Measurements from ENCODE around the gene TVP23B. TPM values are rescaled to one million over a fixed set of nuclear protein-coding genes. Genes with fewer than 3 reads are reported as not detected.
"Not testable (repeated sequence)": the region's sequence is repeated elsewhere in the genome, so short reads cannot be mapped to it uniquely, and the experiment has no call there.

Gene TVP23B
- total RNA-seq, 1 experiment from 2014 or later: 57.9 TPM

DNA sequence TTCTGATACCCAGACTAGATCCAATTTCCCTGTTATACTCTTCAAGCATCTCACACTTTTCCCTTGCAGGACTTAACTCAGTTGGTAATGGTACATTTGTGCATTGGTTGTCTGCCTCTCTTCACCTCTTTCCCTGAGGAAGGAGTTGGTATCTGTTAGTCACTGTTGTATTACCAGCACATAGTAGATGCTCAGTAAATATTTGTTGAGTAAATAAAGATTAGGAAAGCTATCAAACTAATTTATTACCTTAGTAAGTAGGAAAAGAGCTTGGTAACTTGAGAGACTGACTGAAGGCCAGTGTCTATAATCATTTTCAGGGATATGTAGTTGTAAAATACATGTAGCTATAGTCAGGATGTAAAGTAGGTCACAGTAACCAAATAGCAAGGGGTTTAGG lies 15.9 kb downstream of the TVP23B start:
- BruUV-seq (replicated peaks); H2AFZ ChIP-seq (ENCODE audit: low read length); intact Hi-C loops (cut with micrococcal nuclease); H3K9ac ChIP-seq (ENCODE audit: low read length); H3K27ac ChIP-seq (ENCODE audit: low read length); H3K9me3 ChIP-seq (ENCODE audit: low read length); H3K4me2 ChIP-seq (ENCODE audit: low read length); H3K4me3 ChIP-seq (ENCODE audit: low read length); DNase-seq; POLR2A ChIA-PET (ENCODE audit: unreplicated experiment); H3K4me1 ChIP-seq (ENCODE audit: insufficient read depth, low read length); H3K79me2 ChIP-seq (ENCODE audit: low read length); CTCF ChIA-PET; H4K20me1 ChIP-seq (ENCODE audit: low read length); H3K36me3 ChIP-seq (ENCODE audit: low read depth, low read length); H3K9me2 ChIP-seq (replicated peaks; ENCODE audit: low read length); H3K27me3 ChIP-seq (ENCODE audit: low read length); H3F3A ChIP-seq (ENCODE audit: low read length, unreplicated experiment): not testable (repeated sequence)
- ATAC-seq: peak; percentile 35; the same call in 1 of the 2 replicates

DNA sequence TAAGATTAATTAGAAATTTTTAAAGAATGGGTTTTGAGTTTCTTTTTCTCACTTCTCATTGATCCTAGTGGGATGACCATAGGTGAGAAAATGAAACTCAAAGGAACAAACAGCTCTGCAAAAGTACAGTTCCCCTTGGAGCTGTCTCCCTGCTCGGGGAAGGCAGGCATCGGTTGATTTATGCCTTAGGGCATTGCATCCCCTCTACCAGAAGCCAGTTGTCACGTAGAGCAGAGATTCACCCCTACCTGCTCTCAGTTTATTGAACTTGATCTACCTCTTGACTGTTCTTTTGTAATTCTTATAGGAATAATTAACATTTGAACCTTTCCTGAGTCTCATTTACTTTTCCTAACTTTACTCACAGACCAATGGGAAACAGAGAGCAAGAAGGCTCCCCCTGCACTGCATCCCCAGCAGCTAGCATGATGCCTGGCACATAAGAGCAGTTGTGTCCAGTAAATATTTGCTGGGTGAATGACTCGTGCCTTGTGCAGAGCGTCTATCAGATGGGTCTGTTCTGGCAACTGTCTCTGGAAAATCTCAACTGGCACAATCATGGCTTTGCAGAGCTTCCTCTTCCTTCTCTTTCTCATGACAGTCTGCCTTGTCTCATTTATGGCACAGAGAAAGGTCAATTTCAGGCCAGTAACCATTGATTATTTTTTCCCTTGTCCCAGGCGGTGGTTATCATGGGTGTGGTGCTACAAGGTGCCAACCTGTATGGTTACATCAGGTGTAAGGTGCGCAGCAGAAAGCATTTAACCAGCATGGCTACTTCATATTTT lies 22.7 kb downstream of the TVP23B start:
- H3K9ac ChIP-seq (ENCODE audit: low read length); H3K9me3 ChIP-seq (ENCODE audit: low read length); DNase-seq; H4K20me1 ChIP-seq (ENCODE audit: low read length); H3K4me3 ChIP-seq (ENCODE audit: low read length); H3K4me2 ChIP-seq (ENCODE audit: low read length); H3K36me3 ChIP-seq (ENCODE audit: low read depth, low read length); H3F3A ChIP-seq (ENCODE audit: low read length, unreplicated experiment); H3K27ac ChIP-seq (ENCODE audit: low read length); H3K4me1 ChIP-seq (ENCODE audit: insufficient read depth, low read length); BruUV-seq (replicated peaks); H2AFZ ChIP-seq (ENCODE audit: low read length); CTCF ChIA-PET; intact Hi-C loops (cut with micrococcal nuclease); H3K79me2 ChIP-seq (ENCODE audit: low read length); H3K9me2 ChIP-seq (replicated peaks; ENCODE audit: low read length); H3K27me3 ChIP-seq (ENCODE audit: low read length): not testable (repeated sequence)
- POLR2A ChIA-PET (ENCODE audit: unreplicated experiment): interaction anchor here (0.6 kb wide), 1 partner anchor 669 kb away, joined by 5 read pairs; no protein-coding TSS in a partner anchor
- peak; percentile 58 for ATAC-seq

DNA sequence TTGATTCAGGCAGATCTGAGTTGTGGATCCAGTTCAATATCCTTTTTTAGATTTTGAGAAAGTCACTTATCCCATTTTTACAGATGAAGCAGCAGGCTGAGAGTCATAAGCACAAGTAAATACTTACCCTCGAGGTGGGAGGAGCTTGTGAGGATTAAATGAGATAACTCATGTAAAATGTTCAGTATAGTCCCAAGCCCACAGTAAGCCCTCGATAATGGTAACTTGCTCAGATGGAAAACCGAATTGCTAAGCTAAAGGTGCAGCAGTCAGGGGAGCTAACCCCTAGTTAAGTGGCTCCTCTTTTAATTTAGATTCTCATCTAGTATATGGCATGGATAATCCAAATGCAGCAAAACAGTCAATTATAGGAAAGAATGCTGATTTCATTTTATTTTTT lies 34.9 kb downstream of the TVP23B start:
- POLR2A ChIA-PET (ENCODE audit: unreplicated experiment); intact Hi-C loops (cut with micrococcal nuclease); DNase-seq; BruUV-seq (replicated peaks); H3K79me2 ChIP-seq (ENCODE audit: low read length); H3K9ac ChIP-seq (ENCODE audit: low read length); H3K36me3 ChIP-seq (ENCODE audit: low read depth, low read length); H3K4me3 ChIP-seq (ENCODE audit: low read length); H3K9me3 ChIP-seq (ENCODE audit: low read length); CTCF ChIA-PET; H4K20me1 ChIP-seq (ENCODE audit: low read length); H3K9me2 ChIP-seq (replicated peaks; ENCODE audit: low read length); ATAC-seq; H3K4me1 ChIP-seq (ENCODE audit: insufficient read depth, low read length); H3K27ac ChIP-seq (ENCODE audit: low read length); H3K27me3 ChIP-seq (ENCODE audit: low read length); H2AFZ ChIP-seq (ENCODE audit: low read length); H3F3A ChIP-seq (ENCODE audit: low read length, unreplicated experiment); H3K4me2 ChIP-seq (ENCODE audit: low read length): not testable (repeated sequence)

DNA sequence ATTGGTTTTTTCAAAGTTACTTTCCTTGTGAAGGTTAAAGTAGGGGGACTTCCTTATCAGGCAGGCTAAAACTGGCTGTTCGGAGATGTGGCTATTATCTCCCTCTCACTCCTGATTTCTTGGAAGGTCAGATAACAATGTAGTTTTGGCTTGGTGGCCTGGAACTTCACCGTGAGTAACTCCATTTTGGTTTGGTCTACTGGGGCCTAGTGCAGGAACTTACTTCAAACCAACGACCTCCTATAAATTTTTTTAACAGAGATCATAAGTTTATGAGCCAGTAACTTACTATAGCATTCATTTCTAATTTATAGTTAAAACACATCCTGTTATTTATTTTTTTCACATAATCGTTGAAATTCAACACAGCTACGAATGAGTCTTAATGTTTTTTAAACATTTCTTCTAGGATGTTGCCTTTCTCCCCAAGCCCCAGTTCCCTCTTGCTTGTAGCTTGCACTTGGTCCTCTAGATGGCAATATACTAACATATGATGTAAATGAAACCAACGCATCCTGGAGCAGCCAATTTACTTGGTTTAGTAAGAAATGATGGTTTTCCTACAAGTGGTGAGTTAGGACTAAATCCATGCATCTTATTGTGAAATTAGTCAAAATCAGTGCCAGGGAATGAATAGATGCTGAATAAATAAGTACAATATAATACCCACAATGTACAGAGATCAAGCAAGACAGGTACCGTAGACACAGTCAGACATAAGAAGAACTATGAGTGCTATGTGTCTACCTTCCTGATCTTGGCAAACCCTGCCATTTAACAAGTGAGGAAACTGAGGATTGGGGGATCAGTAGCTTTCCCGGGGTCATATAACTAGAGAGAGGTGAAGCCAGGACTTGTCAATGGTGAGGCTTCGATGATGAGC lies 35.7 kb downstream of the TVP23B start:
- H3K9me2 ChIP-seq (replicated peaks; ENCODE audit: low read length); POLR2A ChIA-PET (ENCODE audit: unreplicated experiment); H3K36me3 ChIP-seq (ENCODE audit: low read depth, low read length); H3K27ac ChIP-seq (ENCODE audit: low read length); H3K4me1 ChIP-seq (ENCODE audit: insufficient read depth, low read length); H3K9me3 ChIP-seq (ENCODE audit: low read length); H3K27me3 ChIP-seq (ENCODE audit: low read length); H2AFZ ChIP-seq (ENCODE audit: low read length); H3K4me2 ChIP-seq (ENCODE audit: low read length); CTCF ChIA-PET; H4K20me1 ChIP-seq (ENCODE audit: low read length); H3K79me2 ChIP-seq (ENCODE audit: low read length); intact Hi-C loops (cut with micrococcal nuclease); H3K9ac ChIP-seq (ENCODE audit: low read length); BruUV-seq (replicated peaks); H3K4me3 ChIP-seq (ENCODE audit: low read length); H3F3A ChIP-seq (ENCODE audit: low read length, unreplicated experiment): not testable (repeated sequence)
- peak; percentile 66; the same call in 1 of the 2 replicates for ATAC-seq
- TF ChIP-seq, protein P1, sequence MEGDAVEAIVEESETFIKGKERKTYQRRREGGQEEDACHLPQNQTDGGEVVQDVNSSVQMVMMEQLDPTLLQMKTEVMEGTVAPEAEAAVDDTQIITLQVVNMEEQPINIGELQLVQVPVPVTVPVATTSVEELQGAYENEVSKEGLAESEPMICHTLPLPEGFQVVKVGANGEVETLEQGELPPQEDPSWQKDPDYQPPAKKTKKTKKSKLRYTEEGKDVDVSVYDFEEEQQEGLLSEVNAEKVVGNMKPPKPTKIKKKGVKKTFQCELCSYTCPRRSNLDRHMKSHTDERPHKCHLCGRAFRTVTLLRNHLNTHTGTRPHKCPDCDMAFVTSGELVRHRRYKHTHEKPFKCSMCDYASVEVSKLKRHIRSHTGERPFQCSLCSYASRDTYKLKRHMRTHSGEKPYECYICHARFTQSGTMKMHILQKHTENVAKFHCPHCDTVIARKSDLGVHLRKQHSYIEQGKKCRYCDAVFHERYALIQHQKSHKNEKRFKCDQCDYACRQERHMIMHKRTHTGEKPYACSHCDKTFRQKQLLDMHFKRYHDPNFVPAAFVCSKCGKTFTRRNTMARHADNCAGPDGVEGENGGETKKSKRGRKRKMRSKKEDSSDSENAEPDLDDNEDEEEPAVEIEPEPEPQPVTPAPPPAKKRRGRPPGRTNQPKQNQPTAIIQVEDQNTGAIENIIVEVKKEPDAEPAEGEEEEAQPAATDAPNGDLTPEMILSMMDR (conservative IDR thresholded peaks at IDR 0.05; ENCODE audit: low read depth, low read length): peak; percentile 63
- DNase-seq: peak; percentile 85

DNA sequence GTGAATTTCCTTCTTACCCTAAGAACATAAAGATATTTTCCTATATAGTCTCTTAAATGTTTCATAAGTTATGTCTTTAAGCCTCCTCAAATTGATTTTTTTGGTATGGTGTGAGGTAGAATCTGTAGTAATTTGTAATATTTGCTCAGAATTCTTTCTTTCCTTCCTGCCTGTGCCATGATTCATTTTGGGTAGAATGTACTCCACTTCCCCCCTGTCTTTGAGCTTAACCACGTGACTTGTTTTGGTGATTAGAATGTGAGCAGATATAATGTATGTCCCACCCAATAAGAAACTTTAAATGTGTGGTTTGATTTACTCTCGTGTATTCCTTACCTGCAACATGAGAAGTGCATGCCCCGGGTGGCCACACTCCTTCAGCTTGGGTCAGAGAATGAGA lies 40.4 kb downstream of the TVP23B start:
- ATAC-seq; BruUV-seq (replicated peaks); POLR2A ChIA-PET (ENCODE audit: unreplicated experiment); H3K9ac ChIP-seq (ENCODE audit: low read length); H3K36me3 ChIP-seq (ENCODE audit: low read depth, low read length); H3K27me3 ChIP-seq (ENCODE audit: low read length); H3K79me2 ChIP-seq (ENCODE audit: low read length); H3K4me1 ChIP-seq (ENCODE audit: insufficient read depth, low read length); H2AFZ ChIP-seq (ENCODE audit: low read length); H3K27ac ChIP-seq (ENCODE audit: low read length); H3K9me2 ChIP-seq (replicated peaks; ENCODE audit: low read length); H3K9me3 ChIP-seq (ENCODE audit: low read length); CTCF ChIA-PET; H3F3A ChIP-seq (ENCODE audit: low read length, unreplicated experiment); DNase-seq; intact Hi-C loops (cut with micrococcal nuclease); H3K4me2 ChIP-seq (ENCODE audit: low read length); H3K4me3 ChIP-seq (ENCODE audit: low read length); H4K20me1 ChIP-seq (ENCODE audit: low read length): not testable (repeated sequence)

DNA sequence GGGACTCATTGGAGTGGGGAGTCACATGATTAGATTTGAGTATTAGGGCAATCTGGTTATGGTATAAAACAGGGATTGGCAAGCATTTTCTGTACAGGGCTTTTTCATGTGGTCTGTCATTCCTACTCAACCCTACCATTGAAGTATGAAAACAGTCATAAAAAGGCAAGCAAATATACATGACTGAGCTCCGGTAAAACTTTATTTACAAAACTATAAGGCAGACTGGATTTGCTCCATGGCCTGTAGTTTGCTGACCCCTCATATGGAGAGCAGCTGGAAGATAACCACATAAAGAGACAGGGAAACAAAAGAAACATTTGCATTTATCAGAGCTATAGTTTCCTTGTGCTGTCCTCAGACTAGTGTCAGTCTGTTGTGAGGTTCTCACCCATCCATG lies 46.6 kb downstream of the TVP23B start:
- H3F3A ChIP-seq (ENCODE audit: low read length, unreplicated experiment); ATAC-seq; H2AFZ ChIP-seq (ENCODE audit: low read length); H3K36me3 ChIP-seq (ENCODE audit: low read depth, low read length); H4K20me1 ChIP-seq (ENCODE audit: low read length); DNase-seq; intact Hi-C loops (cut with micrococcal nuclease); H3K4me1 ChIP-seq (ENCODE audit: insufficient read depth, low read length); H3K4me3 ChIP-seq (ENCODE audit: low read length); H3K9me3 ChIP-seq (ENCODE audit: low read length); H3K9me2 ChIP-seq (replicated peaks; ENCODE audit: low read length); H3K4me2 ChIP-seq (ENCODE audit: low read length); H3K27me3 ChIP-seq (ENCODE audit: low read length); H3K79me2 ChIP-seq (ENCODE audit: low read length); POLR2A ChIA-PET (ENCODE audit: unreplicated experiment); CTCF ChIA-PET; BruUV-seq (replicated peaks); H3K27ac ChIP-seq (ENCODE audit: low read length); H3K9ac ChIP-seq (ENCODE audit: low read length): not testable (repeated sequence)
